HepG2 (cell line): ENCODE data around the gene EZH1. TPM values are rescaled to one million over a fixed set of nuclear protein-coding genes. Genes with fewer than 3 reads are reported as not detected.

Source experiments
- CBX2 ChIP-seq, 2 experiments: fragments of 200-600 bp in 1 of 2; sonication (generic); formaldehyde crosslinking in 1 of 2; IDR thresholded peaks; 2 replicates each; pipeline versions ENCODE4 v1.7.0 to v1.8.1; 2018 to 2022; ENCODE audit warnings: low read depth in 2 of 2, low read length in 1 of 2, mild to moderate bottlenecking in 1 of 2, missing genetic modification reagents in 1 of 2
- IKZF1 ChIP-seq: fragments of 450-650 bp; IDR thresholded peaks from 2 replicates; pipeline ENCODE4 v1.7.1; 2016
- PTBP1 ChIP-seq: fragments of 200-400 bp; formaldehyde crosslinking; IDR thresholded peaks from 2 replicates; pipeline ENCODE4 v1.6.1; 2018; ENCODE audit warnings: low read length, low read depth; ENCODE audit not compliant: poor library complexity, severe bottlenecking
- RARA ChIP-seq: IDR thresholded peaks from 2 replicates; pipeline ENCODE4 v1.6.1; 2016; ENCODE audit warnings: missing genetic modification reagents, missing compliant biosample characterization
- SMAD3 ChIP-seq: sonication (generic); formaldehyde crosslinking; IDR thresholded peaks from 2 replicates; pipeline ENCODE4 v1.4.0; 2020; ENCODE audit warnings: missing genetic modification reagents
- SUZ12 ChIP-seq: fragments of 150-350 bp; IDR thresholded peaks from 2 replicates; pipeline ENCODE4 v1.6.1; 2014; ENCODE audit warnings: low read depth, low read length
- ZNF282 ChIP-seq: fragments of 450-650 bp; IDR thresholded peaks from 2 replicates; pipeline ENCODE4 v1.6.1; 2018; ENCODE audit not compliant: partially characterized antibody
- ZNF614 ChIP-seq: IDR thresholded peaks from 2 replicates; pipeline ENCODE4 v1.6.1; 2018; ENCODE audit warnings: missing biosample characterization, missing genetic modification reagents, inconsistent platforms, borderline replicate concordance
- ZNF644 ChIP-seq: IDR thresholded peaks from 2 replicates; pipeline ENCODE4 v1.6.1; 2016; ENCODE audit warnings: low read depth
- ZNF720 ChIP-seq: sonication (generic); formaldehyde crosslinking; IDR thresholded peaks from 2 replicates; pipeline ENCODE4 v1.4.0; 2020; ENCODE audit warnings: missing genetic modification reagents
- ZNF746 ChIP-seq: sonication (generic); formaldehyde crosslinking; IDR thresholded peaks from 2 replicates; pipeline ENCODE4 v1.8.0; 2022; ENCODE audit warnings: mild to moderate bottlenecking, missing genetic modification reagents
- ZNF772 ChIP-seq: sonication (generic); formaldehyde crosslinking; IDR thresholded peaks from 2 replicates; pipeline ENCODE4 v1.5.0; 2020; ENCODE audit warnings: mild to moderate bottlenecking, missing genetic modification reagents
- ZNF780A ChIP-seq: sonication (generic); formaldehyde crosslinking; IDR thresholded peaks from 2 replicates; pipeline ENCODE4 v1.8.0; 2022; ENCODE audit warnings: mild to moderate bottlenecking, missing genetic modification reagents, moderate library complexity
- polyA plus RNA-seq, 8 experiments: library from polyadenylated mRNA; depleted of rRNA in 3 of 8; stranded (reverse) in 7 of 8; unstranded in 1 of 8; fragments of >200 nt; fragmentation: Illumina TruSeq in 4 of 8; extraction: Trizol in 4 of 8; gene quantifications; 2 replicates each; pipeline versions ENCODE4 v1.2.1 to v1.2.3, GENCODE V29; 2011 to 2016; ENCODE audit warnings: low read depth in 4 of 8, missing spikeins in 1 of 8, mixed read lengths in 1 of 8; ENCODE audit not compliant: insufficient read depth in 1 of 8
- total RNA-seq, 5 experiments: library from RNA; depleted of rRNA; stranded (reverse); fragments of >200 nt; fragmentation: Illumina TruSeq; extraction: Trizol; gene quantifications; 2 replicates each; pipeline ENCODE4 v1.2.3, GENCODE V29; 2016; ENCODE audit warnings: low read depth in 1 of 5
- TF ChIP-seq, protein P1 (sequence below): sonication (generic); formaldehyde crosslinking; IDR thresholded peaks from 2 replicates; pipeline ENCODE4 v1.8.0; 2022; ENCODE audit warnings: mild to moderate bottlenecking, missing genetic modification reagents, moderate library complexity
- TF ChIP-seq, protein P2 (sequence below): sonication (generic); formaldehyde crosslinking; IDR thresholded peaks from 2 replicates; pipeline ENCODE4 v1.5.1; 2020; ENCODE audit warnings: missing genetic modification reagents, mild to moderate bottlenecking, borderline replicate concordance
- TF ChIP-seq, protein P3 (sequence below): IDR thresholded peaks from 2 replicates; pipeline ENCODE4 v1.6.1; 2016; ENCODE audit warnings: missing biosample characterization, missing genetic modification reagents, low read depth
- TF ChIP-seq, protein P4 (sequence below): sonication (generic); formaldehyde crosslinking; IDR thresholded peaks from 2 replicates; pipeline ENCODE4 v1.4.0; 2020; ENCODE audit warnings: missing genetic modification reagents, borderline replicate concordance

EZH1 gene
- total and polyA plus RNA-seq, 2 of the 13 experiments (the other 11 are each of a cell fraction or from before 2014, with no cell fraction given): 11.6 to 24.0 TPM

DNA sequence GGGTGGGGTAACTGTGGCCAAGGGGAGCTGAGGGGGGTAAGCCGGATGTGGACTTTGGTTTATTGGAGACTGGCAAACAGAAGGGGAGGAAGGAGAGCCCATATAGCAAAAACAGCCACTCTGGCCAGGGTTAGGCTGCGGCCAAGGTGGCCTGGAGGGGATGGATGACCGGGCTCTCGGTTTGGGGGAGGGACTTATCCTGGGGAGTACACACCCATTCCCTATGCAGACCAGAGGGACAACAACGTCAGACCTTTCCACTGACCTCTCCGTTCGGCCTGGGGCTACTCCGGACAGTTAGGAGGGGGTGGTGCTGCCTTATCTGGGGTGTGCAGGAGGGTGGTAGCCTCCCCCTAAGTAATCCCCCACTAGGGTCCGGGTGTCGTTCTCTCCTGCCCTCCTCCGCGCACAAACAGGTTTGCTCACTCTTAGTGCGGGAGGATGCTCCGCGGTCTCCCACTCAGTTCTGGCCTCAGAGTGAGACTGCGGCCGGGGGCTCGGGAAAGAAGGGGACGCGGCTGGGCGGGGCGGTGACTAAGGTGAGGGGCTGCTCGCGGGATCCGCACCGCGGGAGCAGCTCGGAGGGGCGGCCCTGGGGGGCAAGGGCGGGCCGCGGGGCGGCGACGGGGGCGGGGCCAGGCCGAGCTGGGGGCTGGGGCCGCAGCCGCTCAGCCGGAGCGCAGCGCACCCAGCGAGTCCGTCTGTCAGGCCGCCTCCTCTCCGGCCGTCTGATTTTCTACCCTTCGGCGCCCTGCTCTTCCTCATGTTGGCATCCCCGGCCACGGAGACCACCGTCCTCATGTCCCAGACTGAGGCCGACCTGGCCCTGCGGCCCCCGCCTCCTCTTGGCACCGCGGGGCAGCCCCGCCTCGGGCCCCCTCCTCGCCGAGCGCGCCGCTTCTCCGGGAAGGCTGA is 35.4 kb upstream of the EZH1 start, which contains the start of gene WNK4 (continued):
- TF ChIP-seq, protein P1, sequence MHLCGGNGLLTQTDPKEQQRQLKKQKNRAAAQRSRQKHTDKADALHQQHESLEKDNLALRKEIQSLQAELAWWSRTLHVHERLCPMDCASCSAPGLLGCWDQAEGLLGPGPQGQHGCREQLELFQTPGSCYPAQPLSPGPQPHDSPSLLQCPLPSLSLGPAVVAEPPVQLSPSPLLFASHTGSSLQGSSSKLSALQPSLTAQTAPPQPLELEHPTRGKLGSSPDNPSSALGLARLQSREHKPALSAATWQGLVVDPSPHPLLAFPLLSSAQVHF: peak; percentile 77; the same call in 1 of the 2 replicates
- no peak for TF ChIP-seq ZNF282
- TF ChIP-seq, protein P2, sequence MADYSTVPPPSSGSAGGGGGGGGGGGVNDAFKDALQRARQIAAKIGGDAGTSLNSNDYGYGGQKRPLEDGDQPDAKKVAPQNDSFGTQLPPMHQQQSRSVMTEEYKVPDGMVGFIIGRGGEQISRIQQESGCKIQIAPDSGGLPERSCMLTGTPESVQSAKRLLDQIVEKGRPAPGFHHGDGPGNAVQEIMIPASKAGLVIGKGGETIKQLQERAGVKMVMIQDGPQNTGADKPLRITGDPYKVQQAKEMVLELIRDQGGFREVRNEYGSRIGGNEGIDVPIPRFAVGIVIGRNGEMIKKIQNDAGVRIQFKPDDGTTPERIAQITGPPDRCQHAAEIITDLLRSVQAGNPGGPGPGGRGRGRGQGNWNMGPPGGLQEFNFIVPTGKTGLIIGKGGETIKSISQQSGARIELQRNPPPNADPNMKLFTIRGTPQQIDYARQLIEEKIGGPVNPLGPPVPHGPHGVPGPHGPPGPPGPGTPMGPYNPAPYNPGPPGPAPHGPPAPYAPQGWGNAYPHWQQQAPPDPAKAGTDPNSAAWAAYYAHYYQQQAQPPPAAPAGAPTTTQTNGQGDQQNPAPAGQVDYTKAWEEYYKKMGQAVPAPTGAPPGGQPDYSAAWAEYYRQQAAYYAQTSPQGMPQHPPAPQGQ: 0 out of 2 replicates have a peak, but pooled peaks have one; percentile 26
- peak; percentile 98 for TF ChIP-seq RARA (CRISPR knock-in tag)
- no peak for TF ChIP-seq SUZ12
- TF ChIP-seq, protein P3, sequence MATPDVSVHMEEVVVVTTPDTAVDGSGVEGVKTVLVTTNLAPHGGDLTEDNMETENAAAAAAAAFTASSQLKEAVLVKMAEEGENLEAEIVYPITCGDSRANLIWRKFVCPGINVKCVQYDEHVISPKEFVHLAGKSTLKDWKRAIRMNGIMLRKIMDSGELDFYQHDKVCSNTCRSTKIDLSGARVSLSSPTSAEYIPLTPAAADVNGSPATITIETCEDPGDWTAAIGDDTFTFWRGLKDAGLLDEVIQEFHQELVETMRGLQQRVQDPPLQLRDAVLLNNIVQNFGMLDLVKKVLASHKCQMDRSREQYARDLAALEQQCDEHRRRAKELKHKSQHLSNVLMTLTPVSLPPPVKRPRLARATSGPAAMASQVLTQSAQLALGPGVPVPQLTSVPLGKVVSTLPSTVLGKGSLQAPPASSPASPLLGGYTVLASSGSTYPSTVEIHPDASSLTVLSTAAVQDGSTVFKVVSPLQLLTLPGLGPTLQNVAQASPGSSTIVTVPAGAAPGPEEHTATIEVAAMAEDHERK (CRISPR knock-in tag): peak; percentile 28; the same call in 1 of the 2 replicates
- 0 out of 2 replicates have a peak, but pooled peaks have one; percentile 72 for TF ChIP-seq ZNF780A
- TF ChIP-seq SMAD3 (CRISPR knock-in tag): peak; percentile 26; the same call in 1 of the 2 replicates
- TF ChIP-seq ZNF644: peak; percentile 64
- peak; percentile 97 for TF ChIP-seq ZNF772 (CRISPR knock-in tag)
- TF ChIP-seq, protein P4, sequence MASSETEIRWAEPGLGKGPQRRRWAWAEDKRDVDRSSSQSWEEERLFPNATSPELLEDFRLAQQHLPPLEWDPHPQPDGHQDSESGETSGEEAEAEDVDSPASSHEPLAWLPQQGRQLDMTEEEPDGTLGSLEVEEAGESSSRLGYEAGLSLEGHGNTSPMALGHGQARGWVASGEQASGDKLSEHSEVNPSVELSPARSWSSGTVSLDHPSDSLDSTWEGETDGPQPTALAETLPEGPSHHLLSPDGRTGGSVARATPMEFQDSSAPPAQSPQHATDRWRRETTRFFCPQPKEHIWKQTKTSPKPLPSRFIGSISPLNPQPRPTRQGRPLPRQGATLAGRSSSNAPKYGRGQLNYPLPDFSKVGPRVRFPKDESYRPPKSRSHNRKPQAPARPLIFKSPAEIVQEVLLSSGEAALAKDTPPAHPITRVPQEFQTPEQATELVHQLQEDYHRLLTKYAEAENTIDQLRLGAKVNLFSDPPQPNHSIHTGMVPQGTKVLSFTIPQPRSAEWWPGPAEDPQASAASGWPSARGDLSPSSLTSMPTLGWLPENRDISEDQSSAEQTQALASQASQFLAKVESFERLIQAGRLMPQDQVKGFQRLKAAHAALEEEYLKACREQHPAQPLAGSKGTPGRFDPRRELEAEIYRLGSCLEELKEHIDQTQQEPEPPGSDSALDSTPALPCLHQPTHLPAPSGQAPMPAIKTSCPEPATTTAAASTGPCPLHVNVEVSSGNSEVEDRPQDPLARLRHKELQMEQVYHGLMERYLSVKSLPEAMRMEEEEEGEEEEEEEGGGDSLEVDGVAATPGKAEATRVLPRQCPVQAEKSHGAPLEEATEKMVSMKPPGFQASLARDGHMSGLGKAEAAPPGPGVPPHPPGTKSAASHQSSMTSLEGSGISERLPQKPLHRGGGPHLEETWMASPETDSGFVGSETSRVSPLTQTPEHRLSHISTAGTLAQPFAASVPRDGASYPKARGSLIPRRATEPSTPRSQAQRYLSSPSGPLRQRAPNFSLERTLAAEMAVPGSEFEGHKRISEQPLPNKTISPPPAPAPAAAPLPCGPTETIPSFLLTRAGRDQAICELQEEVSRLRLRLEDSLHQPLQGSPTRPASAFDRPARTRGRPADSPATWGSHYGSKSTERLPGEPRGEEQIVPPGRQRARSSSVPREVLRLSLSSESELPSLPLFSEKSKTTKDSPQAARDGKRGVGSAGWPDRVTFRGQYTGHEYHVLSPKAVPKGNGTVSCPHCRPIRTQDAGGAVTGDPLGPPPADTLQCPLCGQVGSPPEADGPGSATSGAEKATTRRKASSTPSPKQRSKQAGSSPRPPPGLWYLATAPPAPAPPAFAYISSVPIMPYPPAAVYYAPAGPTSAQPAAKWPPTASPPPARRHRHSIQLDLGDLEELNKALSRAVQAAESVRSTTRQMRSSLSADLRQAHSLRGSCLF (CRISPR knock-in tag): no peak
- TF ChIP-seq ZNF746 (CRISPR knock-in tag): peak; percentile 97
- TF ChIP-seq IKZF1: no peak
- TF ChIP-seq PTBP1: no peak
- TF ChIP-seq ZNF720 (CRISPR knock-in tag): no peak; the same call in 1 of the 2 replicates
- no peak for TF ChIP-seq CBX2 (IDR thresholded peaks at IDR 0.05; ENCODE audit: low read depth, low read length)
- TF ChIP-seq CBX2 (CRISPR knock-in tag; IDR thresholded peaks at IDR 0.05; ENCODE audit: low read depth): peak; percentile 86; the same call in 1 of the 2 replicates
- peak; percentile 71; the same call in 1 of the 2 replicates for TF ChIP-seq ZNF614
